Retina (tissue), 1 donor: ENCODE measurements around the gene SLC35F3.

Experiments used
- DNase-seq: peaks from one replicate; pipeline ENCODE4 v3.0.0-alpha.2; 2016

SLC35F3 gene

GRCh38 chr1:234265321-234265720 lies 360.8 kb downstream of the SLC35F3 start:
- no peak for DNase-seq

- DNase-seq = no peak
Measured at GRCh38 chr1:234265861-234266260, 361.4 kb downstream of the SLC35F3 start.

- DNase-seq = no peak
Measured at GRCh38 chr1:234270093-234270492, 365.6 kb downstream of the SLC35F3 start.

GRCh38 chr1:234270581-234271242 lies 366.2 kb downstream of the SLC35F3 start:
- no peak for DNase-seq

GRCh38 chr1:234271243-234271606 lies 366.7 kb downstream of the SLC35F3 start:
- DNase-seq = no peak

GRCh38 chr1:234272656-234273312 lies 368.3 kb downstream of the SLC35F3 start:
- no peak for DNase-seq

GRCh38 chr1:234273981-234274380 lies 369.5 kb downstream of the SLC35F3 start:
- DNase-seq = no peak

GRCh38 chr1:234276151-234276788 lies 371.8 kb downstream of the SLC35F3 start:
- DNase-seq = no peak

GRCh38 chr1:234277161-234277868 lies 372.8 kb downstream of the SLC35F3 start:
- no peak for DNase-seq

- no peak for DNase-seq
Measured at GRCh38 chr1:234279021-234279420, 374.5 kb downstream of the SLC35F3 start.

- DNase-seq = no peak
Measured at GRCh38 chr1:234280500-234280899, 376.0 kb downstream of the SLC35F3 start.

GRCh38 chr1:234281826-234282489 lies 377.5 kb downstream of the SLC35F3 start:
- peak; percentile 85 for DNase-seq

- no peak for DNase-seq
Measured at GRCh38 chr1:234286206-234286605, 381.7 kb downstream of the SLC35F3 start.

- no peak for DNase-seq
Measured at GRCh38 chr1:234288946-234289345, 384.5 kb downstream of the SLC35F3 start.

GRCh38 chr1:234289538-234290305 lies 385.2 kb downstream of the SLC35F3 start:
- DNase-seq = no peak

- no peak for DNase-seq
Measured at GRCh38 chr1:234292011-234292410, 387.5 kb downstream of the SLC35F3 start.

GRCh38 chr1:234292548-234292947 lies 388.1 kb downstream of the SLC35F3 start:
- no peak for DNase-seq

- no peak for DNase-seq
Measured at GRCh38 chr1:234294109-234294817, 389.8 kb downstream of the SLC35F3 start.

GRCh38 chr1:234295068-234295467 lies 390.6 kb downstream of the SLC35F3 start:
- no peak for DNase-seq

GRCh38 chr1:234295626-234296025 lies 391.1 kb downstream of the SLC35F3 start:
- DNase-seq = no peak

- DNase-seq = no peak
Measured at GRCh38 chr1:234296496-234296895, 392.0 kb downstream of the SLC35F3 start.

- no peak for DNase-seq
Measured at GRCh38 chr1:234297668-234298067, 393.2 kb downstream of the SLC35F3 start.
